Endothelial cell of umbilical vein (primary cell): Measurements from ENCODE around the gene NLRP11.

Experiments used
- CTCF ChIP-seq, 2 donors: IDR thresholded peaks; 1 replicate in 1 of 2; 2 replicates in 1 of 2; pipeline ENCODE4 v1.5.1; 2011; ENCODE audit warnings: low read length in 2 of 2, mild to moderate bottlenecking in 2 of 2, moderate library complexity in 2 of 2, control low read depth in 1 of 2, inconsistent platforms in 1 of 2, low read depth in 1 of 2; ENCODE audit not compliant: insufficient read depth in 1 of 2; ENCODE audit errors: extremely low read depth in 1 of 2
- EZH2 ChIP-seq: IDR thresholded peaks from 2 replicates; pipeline ENCODE4 v1.6.1; 2012; ENCODE audit warnings: borderline replicate concordance, low read depth, mild to moderate bottlenecking, moderate library complexity, low read length, inconsistent platforms; ENCODE audit not compliant: severe bottlenecking
- JUN ChIP-seq: IDR thresholded peaks from 2 replicates; pipeline ENCODE4 v1.6.1; 2011; ENCODE audit warnings: borderline replicate concordance, low read depth; ENCODE audit not compliant: insufficient read length, insufficient read depth
- MAX ChIP-seq: IDR thresholded peaks from 2 replicates; pipeline ENCODE4 v1.6.1; 2011; ENCODE audit not compliant: insufficient read depth, insufficient read length
- POLR2A ChIP-seq: IDR thresholded peaks from 2 replicates; pipeline ENCODE4 v1.6.1; 2012; ENCODE audit warnings: low read depth, mild to moderate bottlenecking, control low read depth, low read length
- POLR2AphosphoS5 ChIP-seq: IDR thresholded peaks from 2 replicates; pipeline ENCODE4 v1.6.1; 2012; ENCODE audit warnings: low read depth, mild to moderate bottlenecking, control low read depth, low read length, moderate library complexity; ENCODE audit not compliant: insufficient read depth

DNA sequence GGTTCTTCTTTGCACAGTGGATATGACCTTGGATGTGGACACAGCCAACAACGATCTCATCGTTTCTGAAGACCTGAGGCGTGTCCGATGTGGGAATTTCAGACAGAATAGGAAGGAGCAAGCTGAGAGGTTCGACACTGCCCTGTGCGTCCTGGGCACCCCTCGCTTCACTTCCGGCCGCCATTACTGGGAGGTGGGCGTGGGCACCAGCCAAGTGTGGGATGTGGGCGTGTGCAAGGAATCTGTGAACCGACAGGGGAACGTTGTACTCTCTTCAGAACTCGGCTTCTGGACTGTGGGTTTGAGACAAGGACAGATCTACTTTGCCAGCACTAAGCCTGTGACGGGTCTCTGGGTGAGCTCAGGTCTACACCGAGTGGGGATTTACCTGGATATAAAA is 53.5 kb downstream of the NLRP11 start:
- TF ChIP-seq EZH2 = no peak
- TF ChIP-seq CTCF (IDR thresholded peaks at IDR 0.05; ENCODE audit: extremely low read depth in 1 of 2, insufficient read depth in 1 of 2, low read depth in 1 of 2, low read length in 2 of 2) = no peak
- no peak for TF ChIP-seq MAX
- no peak for TF ChIP-seq POLR2AphosphoS5
- no peak for TF ChIP-seq POLR2A
- TF ChIP-seq JUN = no peak
